Hepatocyte (in vitro differentiated cells): Measurements from ENCODE around the gene FDXR.

Experiments used
- CTCF ChIP-seq: fragments of 200-600 bp; sonication (generic); IDR thresholded peaks from 2 replicates; pipeline ENCODE4 v1.5.1; 2016; ENCODE audit warnings: antibody characterized with exemption, mild to moderate bottlenecking; ENCODE audit not compliant: poor library complexity
- EZH2 ChIP-seq: fragments of 200-600 bp; sonication (generic); IDR thresholded peaks from 2 replicates; pipeline ENCODE4 v1.6.1; 2016; ENCODE audit warnings: antibody characterized with exemption, mild to moderate bottlenecking, borderline replicate concordance
- EZH2phosphoT487 ChIP-seq: fragments of 200-600 bp; sonication (generic); IDR thresholded peaks from one replicate; pipeline ENCODE4 v1.6.1; 2018; ENCODE audit warnings: antibody characterized with exemption, mild to moderate bottlenecking, low read depth, moderate library complexity; ENCODE audit not compliant: unreplicated experiment, severe bottlenecking

- TF ChIP-seq CTCF (no peak), EZH2 (no peak), EZH2phosphoT487 (no peak)
Measured at GRCh38 chr17:74842146-74842598, 30.6 kb downstream of the FDXR start.
